SK-N-MC (cell line): Measurements from ENCODE around the gene KRT6A.

Experiments
- DNase-seq: peaks from one replicate; pipeline ENCODE4 v3.0.0-alpha.2; 2011; ENCODE audit warnings: low read depth, low spot score
- H3K27ac ChIP-seq: fragments of 200-600 bp; sonication (generic); 2 replicates; pipeline ENCODE4 v1.5.1; 2016; ENCODE audit warnings: mixed run types
- H3K36me3 ChIP-seq: fragments of 200-600 bp; sonication (generic); 2 replicates; pipeline ENCODE4 v1.6.1; 2017; ENCODE audit warnings: antibody characterized with exemption, low read length, mixed read lengths; ENCODE audit not compliant: insufficient read depth
- H3K4me3 ChIP-seq: fragments of 200-600 bp; sonication (generic); 2 replicates; pipeline ENCODE4 v1.5.1; 2016
- H3K9ac ChIP-seq: fragments of 200-600 bp; sonication (generic); 2 replicates; pipeline ENCODE4 v1.8.0; 2017; ENCODE audit warnings: mixed run types, mixed read lengths; ENCODE audit not compliant: insufficient read length
- H3K9me3 ChIP-seq: fragments of 200-600 bp; sonication (generic); 2 replicates; pipeline ENCODE4 v1.6.1; 2017; ENCODE audit warnings: low read depth, mild to moderate bottlenecking, antibody characterized with exemption, low read length, moderate library complexity, mixed read lengths
- EZH2 ChIP-seq: fragments of 200-600 bp; sonication (generic); IDR thresholded peaks from one replicate; pipeline ENCODE4 v1.6.1; 2017; ENCODE audit warnings: antibody characterized with exemption
- FOXP2 ChIP-seq: optimal IDR thresholded peaks from 2 replicates; pipeline ENCODE3; 2011; ENCODE audit warnings: mild to moderate bottlenecking, moderate library complexity; ENCODE audit not compliant: insufficient read depth; ENCODE audit errors: extremely low read length, control extremely low read depth
- POLR2AphosphoS5 ChIP-seq: IDR thresholded peaks from 2 replicates; pipeline ENCODE4 v1.6.1; 2012; ENCODE audit warnings: mild to moderate bottlenecking, low read depth, low read length, borderline replicate concordance

KRT6A gene

GRCh38 chr12:52437508-52437907, 55.5 kb downstream of the KRT6A start:
- no peaks in the 10 kb centered on the region for H3K9me3 ChIP-seq
- no peak for TF ChIP-seq FOXP2
- no peak for TF ChIP-seq EZH2
- TF ChIP-seq POLR2AphosphoS5 = no peak
- H3K36me3 ChIP-seq = no peaks in the 10 kb centered on the region
- no peak for DNase-seq
- no peak overlapping the region for H3K9ac ChIP-seq
- H3K4me3 ChIP-seq = no peak overlapping the region
- H3K27ac ChIP-seq = no peak overlapping the region
